GM19351 (cell line): Measurements from ENCODE around the gene UPF3B.
"Not testable (repeated sequence)": the region's sequence is repeated elsewhere in the genome, so short reads cannot be mapped to it uniquely, and the experiment has no call there.

ENCODE experiments used
- ATAC-seq: cut with Tn5 transposase; IDR thresholded peaks from one replicate; pipeline ENCODE4 v1.9.1; 2021; ENCODE audit warnings: mild to moderate bottlenecking, moderate library complexity; ENCODE audit not compliant: unreplicated experiment

UPF3B gene

DNA sequence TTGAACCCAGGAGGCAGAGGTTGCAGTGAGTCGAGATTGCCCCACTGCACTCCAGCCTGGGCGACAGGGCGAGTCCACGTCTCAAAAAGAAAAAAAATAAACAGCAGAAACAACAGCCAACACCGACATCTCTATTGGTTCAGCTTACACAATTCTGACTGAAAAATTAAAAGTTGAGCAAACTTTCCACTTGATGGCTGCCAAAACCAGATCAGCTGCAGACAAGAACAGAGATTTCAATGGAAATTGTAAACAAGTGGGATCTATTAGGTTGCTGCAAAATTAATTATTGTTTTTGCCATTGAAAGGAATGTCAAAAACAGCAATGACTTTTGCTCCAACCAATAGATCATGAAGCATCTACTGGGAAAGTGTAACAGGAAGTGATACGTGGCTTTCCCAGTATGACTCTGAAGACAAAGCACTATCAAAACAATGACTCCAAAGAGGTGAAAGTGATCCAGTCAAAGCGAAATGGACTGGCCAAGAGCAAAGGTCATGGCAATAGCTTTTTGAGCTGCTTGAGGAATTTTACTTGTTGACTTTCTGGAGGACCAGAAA lies 26.3 kb downstream of the UPF3B start:
- no peak for ATAC-seq

- ATAC-seq: not testable (repeated sequence)
Measured at GRCh38 chrX:119824221-119824620, 28.5 kb downstream of the UPF3B start.

GRCh38 chrX:119821703-119822102 lies 31.1 kb downstream of the UPF3B start:
- peak; percentile 93 for ATAC-seq

DNA sequence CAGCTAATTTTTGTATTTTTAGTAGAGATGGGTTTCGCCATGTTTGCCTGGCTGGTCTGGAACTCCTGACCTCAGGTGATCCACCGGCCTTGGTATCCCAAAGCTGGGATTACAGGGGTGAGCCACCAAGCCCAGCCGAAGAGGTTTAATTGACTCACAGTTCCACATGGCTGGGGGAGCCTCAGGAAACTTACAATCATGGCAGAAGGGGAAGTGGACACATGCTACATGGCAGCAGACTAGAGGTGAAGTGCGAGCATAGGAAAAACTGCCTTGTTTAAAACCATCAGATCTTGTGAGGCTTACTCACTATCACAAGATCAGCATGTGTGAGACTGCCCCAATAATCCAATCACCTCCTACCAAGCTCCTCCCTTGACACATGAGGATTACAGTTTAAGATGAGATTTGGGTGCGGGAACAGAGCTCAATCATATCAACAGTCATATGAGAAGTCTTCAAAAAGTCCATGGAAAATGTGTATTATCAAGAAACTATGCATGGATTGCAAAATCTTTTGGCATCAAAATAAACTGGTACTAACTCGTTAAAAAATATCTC lies 35.6 kb downstream of the UPF3B start:
- no peak for ATAC-seq

- ATAC-seq: no peak
Measured at GRCh38 chrX:119816300-119816699, 36.5 kb downstream of the UPF3B start.

- no peak for ATAC-seq
Measured at GRCh38 chrX:119809185-119809666, 43.5 kb downstream of the UPF3B start.

- ATAC-seq: not testable (repeated sequence)
Measured at GRCh38 chrX:119808461-119808860, 44.3 kb downstream of the UPF3B start.

- no peak for ATAC-seq
Measured at GRCh38 chrX:119802546-119802945, 50.2 kb downstream of the UPF3B start.

DNA sequence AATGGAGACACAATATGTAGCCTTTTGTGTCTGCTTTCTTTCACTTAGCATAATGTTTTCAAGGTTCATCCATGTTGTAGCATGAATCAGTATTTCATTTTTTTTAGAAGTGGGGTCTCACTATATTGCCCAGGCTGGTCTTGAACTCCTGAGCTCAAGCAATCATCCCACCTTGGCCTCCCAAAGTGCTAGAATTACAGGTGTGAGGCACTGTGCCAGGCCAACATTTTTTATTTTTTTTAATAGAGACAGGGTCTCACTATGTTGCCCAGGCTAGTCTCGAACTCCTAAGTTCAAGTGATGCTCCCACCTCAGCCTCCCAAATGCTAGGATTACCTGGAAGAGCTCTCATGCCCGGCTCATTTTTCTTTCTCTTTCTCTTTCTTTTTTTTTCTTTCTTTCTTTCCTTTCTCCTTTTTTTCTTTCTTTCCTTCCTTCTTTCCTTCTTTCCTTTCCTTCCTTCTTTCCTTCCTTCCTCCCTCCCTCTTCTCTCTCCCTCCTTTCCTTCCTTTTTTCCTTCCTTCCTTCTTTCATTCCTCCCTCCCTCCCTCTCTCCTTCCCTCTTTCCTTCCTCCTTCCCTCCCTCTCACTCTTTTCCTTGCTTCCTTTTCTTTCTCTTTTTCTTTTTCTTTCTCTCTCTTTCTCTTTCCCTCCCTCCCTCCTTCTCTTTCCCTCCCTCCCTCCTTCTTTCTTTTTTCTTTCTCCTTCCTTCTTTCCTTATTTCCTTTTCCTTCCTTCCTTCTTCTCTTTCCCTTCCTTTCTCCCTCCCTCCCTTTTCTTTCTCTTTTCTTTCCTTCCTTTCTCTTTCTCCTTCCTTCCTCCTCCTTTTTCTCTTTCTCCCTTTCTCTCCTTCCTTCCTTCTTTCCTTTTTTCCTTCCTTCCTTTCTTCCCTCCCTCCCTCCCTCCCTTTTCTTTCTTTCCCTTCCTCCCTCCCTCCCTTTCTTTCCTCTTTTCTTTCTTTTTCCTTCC lies 51.2 kb downstream of the UPF3B start:
- no peak for ATAC-seq

GRCh38 chrX:119791437-119792231 lies 61.1 kb downstream of the UPF3B start, which contains the start of gene RPL39:
Gene RPL39 (minus strand): TSS chrX:119791630. CDS start chrX:119791576, 54 bp downstream.
- peak; percentile 79 for ATAC-seq

- peak; percentile 11 for ATAC-seq
Measured at GRCh38 chrX:119790977-119791436, 61.8 kb downstream of the UPF3B start.

DNA sequence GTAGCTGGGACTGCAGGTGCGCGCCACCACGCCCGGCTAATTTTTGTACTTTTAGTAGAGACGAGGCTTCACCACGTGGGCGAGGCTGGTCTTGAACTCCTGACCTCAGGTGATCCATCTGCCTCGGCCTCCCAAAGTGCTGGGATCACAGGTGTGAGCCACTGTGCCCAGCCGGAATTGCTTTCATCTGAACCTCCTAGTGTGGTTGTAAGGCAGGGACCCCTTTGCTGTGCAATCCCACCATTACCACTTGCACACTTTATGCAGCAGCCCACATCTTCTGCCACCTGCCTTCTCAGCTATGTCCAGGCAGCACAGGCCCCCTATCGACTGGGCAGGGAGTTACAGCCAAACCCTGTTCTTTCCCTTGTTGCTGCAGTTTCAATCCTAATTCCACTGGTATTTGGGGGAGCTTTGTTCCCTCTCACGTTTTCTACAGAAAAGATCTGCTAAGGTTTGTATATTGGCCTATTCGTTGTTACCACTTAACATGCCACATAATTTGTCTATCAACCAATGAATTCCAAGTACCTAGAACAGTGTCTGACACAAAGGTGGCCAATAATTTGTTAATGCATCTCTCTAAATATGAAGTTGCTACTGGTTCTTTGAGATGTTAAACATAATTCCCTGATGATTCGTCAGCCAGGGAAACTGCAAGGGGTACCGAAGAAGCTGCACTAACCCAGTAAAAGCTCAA lies 67.9 kb downstream of the UPF3B start:
- ATAC-seq: peak; percentile 73
